Stimulated activated CD4-positive, alpha-beta T cell treated with anti-CD3 and anti-CD28 coated beads, TNF-alpha, amount 100 ng/mL, for 48 hours (primary cell): Measurements from ENCODE around the gene HMMR.
"Not testable (repeated sequence)": the region's sequence is repeated elsewhere in the genome, so short reads cannot be mapped to it uniquely, and the experiment has no call there.

Source experiments
- DNase-seq, 3 donors: peaks; one replicate each; pipeline ENCODE4 v3.0.0-alpha.2; 2020; ENCODE audit warnings: low read depth in 3 of 3

The HMMR gene, protein sequence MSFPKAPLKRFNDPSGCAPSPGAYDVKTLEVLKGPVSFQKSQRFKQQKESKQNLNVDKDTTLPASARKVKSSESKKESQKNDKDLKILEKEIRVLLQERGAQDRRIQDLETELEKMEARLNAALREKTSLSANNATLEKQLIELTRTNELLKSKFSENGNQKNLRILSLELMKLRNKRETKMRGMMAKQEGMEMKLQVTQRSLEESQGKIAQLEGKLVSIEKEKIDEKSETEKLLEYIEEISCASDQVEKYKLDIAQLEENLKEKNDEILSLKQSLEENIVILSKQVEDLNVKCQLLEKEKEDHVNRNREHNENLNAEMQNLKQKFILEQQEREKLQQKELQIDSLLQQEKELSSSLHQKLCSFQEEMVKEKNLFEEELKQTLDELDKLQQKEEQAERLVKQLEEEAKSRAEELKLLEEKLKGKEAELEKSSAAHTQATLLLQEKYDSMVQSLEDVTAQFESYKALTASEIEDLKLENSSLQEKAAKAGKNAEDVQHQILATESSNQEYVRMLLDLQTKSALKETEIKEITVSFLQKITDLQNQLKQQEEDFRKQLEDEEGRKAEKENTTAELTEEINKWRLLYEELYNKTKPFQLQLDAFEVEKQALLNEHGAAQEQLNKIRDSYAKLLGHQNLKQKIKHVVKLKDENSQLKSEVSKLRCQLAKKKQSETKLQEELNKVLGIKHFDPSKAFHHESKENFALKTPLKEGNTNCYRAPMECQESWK

DNA sequence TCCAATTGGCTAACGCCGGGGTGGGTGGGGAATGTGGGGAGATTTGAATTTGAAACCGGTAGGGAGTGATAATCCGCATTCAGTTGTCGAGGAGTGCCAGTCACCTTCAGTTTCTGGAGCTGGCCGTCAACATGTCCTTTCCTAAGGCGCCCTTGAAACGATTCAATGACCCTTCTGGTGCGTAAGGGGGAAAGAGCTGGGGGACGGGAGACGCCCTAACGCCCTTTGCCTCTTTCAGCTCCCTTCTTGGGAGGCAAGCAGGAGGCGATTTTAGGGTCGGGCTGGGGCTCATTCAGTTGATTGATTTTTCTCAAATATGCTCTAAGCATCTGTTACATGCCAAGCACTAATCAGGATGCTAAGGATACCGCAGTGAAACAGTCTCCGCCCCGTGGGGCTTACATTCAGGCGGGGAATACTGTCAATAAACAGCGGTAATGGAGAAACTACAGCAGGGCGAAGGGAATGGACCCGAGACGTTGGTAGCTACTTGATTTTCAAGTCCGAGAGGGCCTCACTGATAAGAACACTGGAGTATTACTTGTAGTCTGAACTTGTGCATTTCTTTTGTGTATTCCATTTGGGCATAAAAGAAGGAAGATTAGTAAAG lies at the start of gene HMMR:
TSS of gene HMMR (plus strand) at position 71 of the 610 bp plus-strand sequence. CDS start at position 132, 61 bp downstream.
- no peak for DNase-seq

DNA sequence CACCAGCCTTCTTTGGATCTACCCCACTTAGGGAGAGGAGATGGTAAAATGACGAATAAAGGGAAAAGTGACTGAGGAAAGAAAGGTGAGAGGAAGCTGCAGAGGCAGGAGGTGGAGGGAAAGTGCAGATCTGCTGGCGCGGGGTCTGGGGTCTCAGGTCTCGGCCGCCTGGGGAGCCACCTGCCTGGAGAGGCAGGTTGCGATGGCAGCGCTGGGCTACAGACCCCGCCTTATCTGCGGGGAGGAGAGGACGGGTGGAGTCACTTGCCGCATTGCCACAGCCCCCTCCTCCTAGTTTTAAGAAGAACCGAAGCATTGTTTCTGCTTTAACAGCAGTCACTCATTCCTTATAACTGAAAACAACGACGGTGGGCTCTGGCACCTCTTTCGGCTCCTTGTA lies 44.8 kb upstream of the HMMR start:
- not testable (repeated sequence) for DNase-seq

DNA sequence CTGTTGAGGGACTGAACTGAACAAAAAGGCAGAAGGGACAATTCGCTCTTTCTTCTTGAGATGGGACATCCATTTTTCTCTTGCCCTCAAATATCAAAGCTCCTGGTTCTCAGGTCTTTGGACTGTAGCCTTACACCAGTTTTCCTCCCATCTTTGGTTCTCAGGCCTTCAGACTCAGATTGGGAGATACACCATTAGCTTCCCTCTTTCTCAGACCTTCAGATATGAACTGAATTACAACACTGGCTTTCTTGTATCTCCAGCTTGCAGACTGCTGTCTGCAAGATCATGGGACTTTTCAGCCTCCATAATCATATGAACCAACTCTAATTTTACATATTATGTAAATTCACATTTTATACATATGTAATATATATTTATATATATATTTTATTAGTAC lies 35.6 kb upstream of the HMMR start:
- no peak for DNase-seq

DNA sequence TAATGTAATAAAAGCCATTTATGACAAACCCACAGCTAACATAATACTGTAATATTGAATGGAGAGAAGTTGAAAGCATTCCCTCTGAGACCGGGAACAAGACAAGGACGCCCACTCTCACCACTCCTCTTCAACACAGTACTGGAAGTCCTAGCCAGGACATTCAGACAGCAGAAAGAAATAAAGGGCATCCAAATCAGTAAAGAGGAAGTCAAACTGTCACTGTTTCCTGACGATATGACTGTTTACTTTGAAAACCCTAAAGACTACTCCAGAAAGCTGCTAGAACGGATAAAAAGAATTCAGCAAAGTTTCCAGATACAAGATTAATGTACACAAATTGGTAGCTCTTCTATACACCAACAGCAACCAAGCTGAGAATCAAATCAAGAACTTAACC lies 34.3 kb upstream of the HMMR start:
- DNase-seq: not testable (repeated sequence)

DNA sequence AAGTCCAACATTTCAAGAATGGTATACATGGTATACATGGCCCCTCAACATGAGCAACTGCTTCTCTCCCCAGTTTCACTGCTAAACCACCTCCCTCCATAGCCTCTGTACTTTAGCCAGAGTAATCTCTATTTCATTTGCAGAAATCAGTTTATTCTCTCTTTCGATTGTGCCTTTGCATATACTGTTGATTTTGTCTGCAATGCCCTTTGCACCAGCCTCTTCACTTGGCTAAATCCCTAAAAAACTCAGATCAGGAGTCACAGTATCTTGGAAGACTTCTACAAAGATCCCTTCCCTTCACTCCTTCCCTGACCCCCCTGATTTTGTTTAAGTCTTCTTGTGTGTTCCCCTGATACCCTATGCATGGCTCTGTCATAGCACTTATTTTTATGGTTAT lies 27.9 kb upstream of the HMMR start:
- DNase-seq: no peak

DNA sequence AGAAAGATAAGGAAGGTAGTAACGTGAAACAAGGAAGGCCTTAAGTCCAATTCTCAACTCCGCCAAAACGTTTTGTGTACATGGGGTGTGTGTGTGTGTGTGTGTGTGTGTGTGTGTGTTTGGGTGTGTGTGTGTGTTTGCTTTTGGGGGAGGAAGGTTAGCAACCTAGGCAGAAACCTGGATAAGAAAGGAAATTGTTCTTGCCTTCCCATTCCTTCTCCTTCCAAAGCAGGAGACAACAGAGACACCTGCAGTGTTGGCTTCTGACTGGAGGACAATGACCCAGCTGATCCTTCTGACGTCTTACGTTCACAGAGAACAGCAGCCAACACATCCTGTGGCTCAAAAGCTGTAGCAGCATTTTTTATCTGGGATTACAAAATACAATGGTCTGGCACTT lies 27.2 kb upstream of the HMMR start:
- no peak for DNase-seq

DNA sequence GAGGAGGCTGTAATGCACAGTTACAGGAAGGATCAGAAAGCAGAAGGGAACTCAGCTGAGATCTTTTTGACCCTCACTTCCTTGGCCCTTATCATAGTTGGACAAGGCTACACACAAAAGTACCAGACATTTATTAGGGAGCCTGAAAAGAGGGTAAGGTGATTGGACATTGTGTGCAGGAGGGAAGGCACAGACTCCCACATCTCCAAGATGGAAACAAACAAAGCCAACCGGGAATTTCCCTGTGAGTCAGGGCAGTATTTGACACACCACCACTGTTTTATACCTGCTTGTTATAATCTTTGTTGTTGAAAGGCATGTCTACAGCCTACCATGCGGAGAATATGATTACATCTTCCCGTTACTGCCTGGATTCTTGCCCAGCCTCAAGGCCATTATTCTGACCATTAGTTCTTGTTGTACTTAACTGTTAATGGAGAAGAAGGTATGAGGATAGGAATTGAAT lies 26.0 kb upstream of the HMMR start:
- DNase-seq: no peak

DNA sequence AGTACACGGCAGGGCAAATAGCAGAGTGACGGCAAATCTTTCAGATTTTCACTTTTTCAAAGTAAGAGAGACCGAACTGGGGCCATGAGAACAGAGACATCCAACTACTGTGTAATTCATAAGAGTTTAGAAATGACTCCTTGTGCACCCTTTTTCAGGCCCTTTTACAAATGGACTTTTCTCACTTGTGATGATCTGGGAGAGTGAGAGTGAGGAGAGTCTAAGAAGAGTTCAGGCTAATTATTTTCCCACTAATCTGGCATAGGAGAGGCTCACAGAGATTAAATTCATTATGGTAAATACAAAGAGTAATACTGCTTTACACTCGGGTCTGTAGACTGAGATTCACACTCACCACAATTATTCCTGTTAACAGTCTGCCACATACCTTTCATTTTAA lies 23.9 kb upstream of the HMMR start:
- DNase-seq: no peak

DNA sequence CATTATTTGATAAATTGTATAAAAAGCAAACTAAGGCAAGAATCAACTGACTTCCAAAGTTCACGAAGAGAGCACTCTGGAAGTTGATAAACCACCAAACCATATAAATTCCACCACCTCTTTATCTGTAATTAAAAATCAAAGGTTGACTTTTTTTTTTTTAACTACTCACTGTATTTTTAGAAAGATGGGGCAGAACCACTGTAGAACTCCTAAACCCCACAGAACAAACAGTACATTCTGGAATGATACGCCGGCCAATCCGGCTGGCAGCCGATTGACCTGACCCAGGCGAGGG lies 23.5 kb upstream of the HMMR start:
- no peak for DNase-seq

DNA sequence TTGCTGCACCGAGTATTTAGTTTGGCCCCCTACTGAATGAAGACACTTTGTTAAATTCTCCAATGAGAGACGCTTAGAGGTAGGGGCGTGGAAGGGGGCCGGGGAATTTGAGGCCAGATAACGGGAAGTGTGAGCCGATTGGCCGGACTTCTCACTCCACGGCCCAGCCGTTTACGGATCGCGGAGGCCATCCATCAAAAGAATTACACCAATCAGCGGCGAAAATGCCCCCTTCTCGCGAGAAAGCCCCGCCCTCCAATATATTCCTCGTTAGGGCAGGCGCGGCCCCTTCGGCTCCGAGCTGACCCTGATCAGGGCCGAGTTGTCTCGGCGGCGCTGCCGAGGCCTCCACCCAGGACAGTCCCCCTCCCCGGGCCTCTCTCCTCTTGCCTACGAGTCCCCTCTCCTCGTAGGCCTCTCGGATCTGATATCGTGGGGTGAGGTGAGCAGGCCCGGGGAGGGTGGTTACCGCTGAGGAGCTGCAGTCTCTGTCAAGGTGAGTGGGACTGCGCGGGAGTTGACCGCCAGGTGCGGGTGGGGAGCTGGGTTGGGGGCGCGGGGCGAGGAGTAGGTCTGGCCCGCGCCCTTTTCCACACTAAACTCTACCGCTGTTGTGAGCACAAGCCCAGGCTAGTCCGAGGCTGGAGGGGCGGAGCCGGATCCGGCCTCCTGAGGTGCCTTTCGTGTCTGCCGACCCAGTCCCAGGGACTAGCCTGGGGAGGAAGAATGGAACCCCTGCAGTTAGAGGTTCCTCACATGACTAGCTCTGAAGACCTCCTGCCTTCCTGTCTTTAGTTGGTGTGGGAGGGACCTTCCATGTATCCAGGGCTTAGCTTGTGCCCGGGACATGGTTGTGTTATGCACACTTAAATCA lies 22.9 kb upstream of the HMMR start, which contains the start of gene CCNG1:
TSS of gene CCNG1 (plus strand) at position 287 of the 874 bp plus-strand sequence. CDS start 1,662 bp downstream, outside the sequence.
- DNase-seq: peak; percentile 77 to 84 (median 78)

DNA sequence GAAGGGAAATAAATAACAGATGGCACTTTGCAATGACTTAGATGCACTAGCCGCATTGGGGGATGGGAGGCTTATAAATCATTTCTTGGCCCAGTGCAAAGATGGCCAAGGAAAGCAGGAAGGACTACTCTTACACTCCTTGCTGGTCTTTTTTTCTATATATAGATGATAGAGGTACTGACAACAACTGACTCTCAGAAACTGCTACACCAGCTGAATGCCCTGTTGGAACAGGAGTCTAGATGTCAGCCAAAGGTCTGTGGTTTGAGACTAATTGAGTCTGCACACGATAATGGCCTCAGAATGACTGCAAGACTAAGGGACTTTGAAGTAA lies 21.4 kb upstream of the HMMR start:
- DNase-seq: no peak

DNA sequence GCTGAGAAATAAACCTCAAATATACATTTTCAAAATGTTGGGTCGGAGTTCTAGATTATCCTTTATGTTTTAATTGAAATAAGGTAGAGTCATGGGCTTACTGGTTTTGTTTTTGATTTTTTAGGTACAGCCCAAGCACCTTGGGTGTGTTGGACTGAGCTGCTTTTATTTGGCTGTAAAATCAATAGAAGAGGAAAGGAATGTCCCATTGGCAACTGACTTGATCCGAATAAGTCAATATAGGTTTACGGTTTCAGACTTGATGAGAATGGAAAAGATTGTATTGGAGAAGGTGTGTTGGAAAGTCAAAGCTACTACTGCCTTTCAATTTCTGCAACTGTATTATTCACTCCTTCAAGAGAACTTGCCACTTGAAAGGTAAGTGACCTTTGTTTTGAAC lies 19.5 kb upstream of the HMMR start:
- no peak for DNase-seq

DNA sequence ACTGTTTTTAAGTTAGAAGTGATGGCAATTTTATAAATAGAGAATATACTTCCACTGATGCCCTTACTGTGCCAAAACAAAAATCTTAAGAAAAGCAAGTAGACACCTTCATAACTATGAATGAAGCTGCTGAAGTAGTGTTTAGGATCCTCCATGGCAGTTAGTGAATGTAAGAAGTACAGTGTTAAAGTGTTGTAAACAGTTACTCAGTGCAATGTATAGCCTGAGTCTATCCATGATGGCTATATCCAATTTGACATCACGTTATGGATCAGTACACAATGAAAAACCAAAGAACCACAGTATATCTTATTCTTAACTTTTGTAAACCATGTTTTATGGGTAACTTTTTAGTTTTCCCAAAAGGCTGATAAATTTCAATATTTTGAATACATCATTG lies 15.9 kb upstream of the HMMR start:
- no peak for DNase-seq

DNA sequence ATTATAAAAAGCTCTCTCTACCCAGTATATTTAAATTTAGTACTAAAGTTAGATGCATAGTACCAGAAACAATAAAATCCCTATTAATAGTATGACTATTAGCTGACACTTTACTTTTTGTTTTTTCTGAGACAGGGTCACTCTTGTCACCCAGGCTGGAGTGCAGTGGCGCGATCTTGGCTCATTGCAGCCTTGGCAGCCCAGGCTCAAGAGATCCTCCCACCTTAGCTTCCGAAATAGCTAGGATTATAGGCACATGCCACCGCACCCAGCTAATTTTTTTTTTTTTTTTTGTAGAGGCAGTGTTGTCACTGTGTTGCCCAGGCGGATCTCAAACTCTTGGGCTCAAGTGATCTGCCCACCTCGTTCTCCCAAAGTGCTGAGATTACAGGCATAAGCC lies 15.1 kb upstream of the HMMR start:
- no peak for DNase-seq

DNA sequence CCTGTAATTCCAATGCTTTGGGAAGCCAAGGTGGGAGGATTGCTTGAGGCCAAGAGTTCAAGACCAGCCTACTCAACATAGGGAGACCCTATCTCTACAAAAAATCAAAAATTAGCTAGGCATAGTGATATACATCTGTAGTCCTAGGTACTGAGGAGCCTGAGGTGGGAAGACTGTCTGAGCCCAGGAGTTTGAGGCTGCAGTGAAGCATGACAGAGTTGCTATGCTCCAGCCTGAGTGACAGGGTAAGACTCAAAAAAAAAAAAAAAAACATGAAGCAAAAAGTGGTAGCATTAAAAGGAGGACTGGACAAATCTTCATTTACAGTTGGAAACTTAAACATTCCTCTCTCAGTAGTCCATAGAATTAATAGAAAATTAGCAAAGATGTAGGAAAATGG lies 13.2 kb upstream of the HMMR start:
- DNase-seq: no peak

DNA sequence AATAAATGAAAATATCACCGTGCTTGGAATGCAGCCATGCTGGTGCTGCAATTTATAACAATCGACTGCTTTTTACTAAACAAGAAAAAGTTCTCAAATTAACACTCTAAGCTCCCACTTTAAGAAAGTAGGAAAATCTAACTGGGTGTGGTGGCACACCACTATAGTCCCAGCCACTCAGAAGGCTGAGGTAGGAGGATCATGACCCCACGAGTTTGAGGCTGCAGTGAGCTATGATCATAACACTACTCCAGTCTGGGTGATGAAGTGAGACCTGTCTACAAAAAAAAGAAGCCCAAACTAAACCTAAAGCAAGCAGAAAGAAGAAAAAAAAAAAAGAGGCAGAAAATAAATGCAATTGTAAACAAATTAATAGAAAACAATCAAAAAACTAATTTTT lies 12.6 kb upstream of the HMMR start:
- no peak for DNase-seq

DNA sequence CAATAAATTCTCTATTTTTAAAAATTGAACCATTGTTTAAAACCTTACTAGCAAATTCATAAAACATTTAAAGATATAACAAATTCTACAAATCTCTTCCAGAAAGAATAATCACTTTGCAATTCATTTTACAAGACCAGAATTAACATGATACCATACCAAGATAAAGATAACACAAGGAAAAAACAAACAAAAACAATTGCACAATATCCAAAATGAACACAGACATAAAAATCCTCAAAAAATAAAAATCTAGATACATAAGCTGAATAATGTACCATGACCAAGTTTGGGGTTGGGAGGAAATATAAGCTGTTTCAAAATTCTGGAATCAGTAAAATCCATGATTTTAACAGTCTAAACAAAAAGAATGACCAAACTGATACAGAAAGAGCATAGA lies 11.9 kb upstream of the HMMR start:
- no peak for DNase-seq

DNA sequence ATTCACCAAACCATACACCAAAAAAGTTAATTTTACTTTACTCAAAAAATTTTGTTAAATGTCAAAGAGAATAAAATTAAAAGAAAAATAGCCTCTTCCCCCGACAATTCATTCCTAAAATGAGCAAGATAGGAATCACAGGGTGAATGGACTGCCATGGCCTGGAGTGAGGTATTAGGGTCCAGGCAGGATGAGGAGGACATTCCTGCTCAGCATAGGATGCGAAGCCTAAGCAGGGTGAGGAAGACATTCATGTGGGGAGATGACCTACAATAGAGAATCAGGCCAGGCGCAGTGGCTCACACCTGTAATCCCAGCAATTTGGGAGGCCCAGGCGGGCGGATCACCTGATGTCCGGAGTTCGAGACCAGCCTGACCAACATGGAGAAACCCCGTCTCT lies 8.9 kb upstream of the HMMR start:
- DNase-seq: no peak

DNA sequence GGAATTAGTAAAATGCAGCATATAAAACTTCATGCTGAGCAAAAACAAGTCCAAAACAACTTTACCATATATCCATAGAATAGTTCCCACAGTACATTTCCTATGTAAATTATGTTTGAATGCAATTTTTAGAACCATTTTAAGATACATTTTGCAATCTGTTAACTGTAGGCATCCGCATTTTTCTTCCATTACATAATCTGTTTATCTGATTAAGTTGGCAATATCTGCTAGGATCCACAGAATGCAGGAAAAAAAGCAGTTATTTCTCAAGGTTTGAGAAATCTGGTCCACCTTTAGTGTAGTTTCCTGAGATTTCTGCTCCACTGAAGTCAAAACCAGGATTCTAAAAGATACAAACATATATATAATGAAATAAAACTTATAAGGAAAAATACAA lies 6.7 kb upstream of the HMMR start:
- DNase-seq: no peak

DNA sequence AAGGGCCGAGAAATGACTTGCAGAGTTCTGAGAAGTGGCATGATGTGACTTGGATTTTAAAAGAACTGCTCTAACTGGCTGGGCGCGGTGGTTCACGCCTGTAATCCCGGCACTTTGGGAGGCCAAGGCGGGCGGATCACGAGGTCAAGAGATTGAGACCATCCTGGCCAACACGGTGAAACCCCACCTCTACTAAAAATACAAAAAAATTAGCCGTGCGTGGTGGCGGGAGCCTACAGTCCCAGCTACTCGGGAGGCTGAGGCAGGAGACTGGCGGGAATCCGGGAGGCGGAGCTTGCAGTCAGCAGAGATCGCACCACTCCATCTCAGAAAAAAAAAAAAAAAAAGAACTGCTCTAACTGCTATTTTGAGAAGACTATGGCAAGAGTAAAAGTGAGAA lies 5.0 kb upstream of the HMMR start:
- not testable (repeated sequence) for DNase-seq

DNA sequence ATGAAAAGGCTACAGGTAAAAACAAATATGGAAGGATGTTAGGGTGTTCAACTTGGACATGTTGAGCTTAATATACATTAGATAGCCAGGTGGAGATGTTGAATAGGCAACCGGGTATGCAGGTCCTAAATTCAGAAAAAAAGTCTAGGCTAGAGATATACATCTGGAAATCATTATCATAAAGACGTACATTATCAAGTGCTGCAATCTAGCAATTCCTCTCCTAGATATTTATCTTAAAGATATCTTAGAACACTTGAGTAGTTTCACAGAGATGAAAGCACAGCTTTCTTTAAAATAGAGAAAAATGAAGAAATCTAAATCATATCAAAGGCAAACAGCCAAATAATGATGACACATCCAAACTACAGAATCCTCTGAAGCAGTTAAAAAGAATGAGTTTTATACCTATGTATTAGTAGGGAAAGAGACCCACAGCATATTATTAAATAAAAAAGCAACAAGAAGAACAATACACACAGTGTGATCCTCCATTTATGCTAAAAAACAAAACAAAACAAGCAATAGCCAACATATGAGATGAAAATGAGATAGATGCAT lies 4.3 kb upstream of the HMMR start:
- DNase-seq: no peak

DNA sequence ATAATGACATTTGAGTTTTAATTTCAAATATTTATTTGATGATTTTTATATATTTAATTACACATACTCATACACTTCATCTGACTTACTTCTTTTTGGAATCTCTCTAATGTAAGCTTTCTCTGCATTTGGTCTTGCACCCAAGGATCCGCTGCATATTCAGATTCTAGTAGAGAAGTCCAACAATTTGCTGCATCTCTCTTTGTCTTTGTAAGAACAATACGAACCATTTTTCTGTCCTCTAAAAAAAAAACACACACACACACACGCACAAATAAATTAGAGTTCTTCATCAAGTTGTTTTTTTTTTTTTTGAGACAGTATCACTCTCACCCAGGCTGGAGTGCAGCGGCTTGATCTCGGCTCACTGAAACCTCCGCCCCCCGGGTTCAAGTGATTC lies 3.6 kb upstream of the HMMR start:
- no peak for DNase-seq
